PC-3 (cell line): ENCODE measurements around the gene C3orf22. TPM values are rescaled to one million over a fixed set of nuclear protein-coding genes. Genes with fewer than 3 reads are reported as not detected.

Experiments used
- ATAC-seq: fragments of 200-7000 bp; cut with Tn5 transposase; 2 replicates; pipeline ENCODE4 v1.9.1; 2020; ENCODE audit warnings: mild to moderate bottlenecking, moderate library complexity
- BruUV-seq: library from RNA; stranded (reverse); fragments of 400-500 nt; replicated peaks from 2 replicates; lab custom pipeline; 2021; lab: Mats Ljungman, UMichigan
- CTCF ChIA-PET: fragments of 300-600 bp; sonication (Branson Sonifier 250); formaldehyde crosslinking; loops from one replicate; lab custom pipeline; 2022; ENCODE audit warnings: antibody characterized with exemption; lab: Charles Lee
- POLR2A ChIA-PET: fragments of 300-600 bp; sonication (Branson Sonifier 250); formaldehyde crosslinking; loops from one replicate; lab custom pipeline; 2022; ENCODE audit warnings: antibody characterized with exemption; ENCODE audit not compliant: unreplicated experiment; lab: Charles Lee
- DNase-seq: peaks from one replicate; pipeline ENCODE4 v3.0.0-alpha.2; 2015
- H2AFZ ChIP-seq: fragments of 300-600 bp; sonication (generic); 2 replicates; pipeline ENCODE4 v1.6.0; 2016; ENCODE audit warnings: antibody characterized with exemption, low read length
- H3F3A ChIP-seq: fragments of 300-600 bp; sonication (generic); one replicate; pipeline ENCODE4 v1.6.0; 2017; ENCODE audit warnings: antibody characterized with exemption, low read length, control low read depth, mild to moderate bottlenecking; ENCODE audit not compliant: unreplicated experiment
- H3K27ac ChIP-seq: fragments of 300-600 bp; sonication (generic); 2 replicates; pipeline ENCODE4 v1.5.1; 2016; ENCODE audit warnings: mild to moderate bottlenecking, low read length
- H3K27me3 ChIP-seq: fragments of 300-600 bp; sonication (generic); 2 replicates; pipeline ENCODE4 v1.6.1; 2016; ENCODE audit warnings: low read length, mixed read lengths
- H3K36me3 ChIP-seq: fragments of 300-600 bp; sonication (generic); 2 replicates; pipeline ENCODE4 v1.6.1; 2016; ENCODE audit warnings: low read depth, mixed run types, low read length, mixed read lengths
- H3K4me1 ChIP-seq: fragments of 300-600 bp; sonication (generic); 2 replicates; pipeline ENCODE4 v1.5.1; 2016; ENCODE audit warnings: low read length; ENCODE audit not compliant: insufficient read depth
- H3K4me2 ChIP-seq: fragments of 300-600 bp; sonication (generic); 2 replicates; pipeline ENCODE4 v1.6.0; 2016; ENCODE audit warnings: low read length
- H3K4me3 ChIP-seq: fragments of 300-600 bp; sonication (generic); 2 replicates; pipeline ENCODE4 v1.5.1; 2016; ENCODE audit warnings: mild to moderate bottlenecking, low read length, mixed read lengths
- H3K79me2 ChIP-seq: fragments of 300-600 bp; sonication (generic); 2 replicates; pipeline ENCODE4 v1.6.1; 2017; ENCODE audit warnings: low read length, mixed read lengths
- H3K9ac ChIP-seq: fragments of 300-600 bp; sonication (generic); 2 replicates; pipeline ENCODE4 v1.6.0; 2016; ENCODE audit warnings: mild to moderate bottlenecking, low read length
- H3K9me2 ChIP-seq: fragments of 300-600 bp; sonication (generic); replicated peaks from 2 replicates; pipeline ENCODE4 v1.6.1; 2016; ENCODE audit warnings: mixed run types, low read length, mixed read lengths
- H3K9me3 ChIP-seq: fragments of 300-600 bp; sonication (generic); 2 replicates; pipeline ENCODE4 v1.6.1; 2016; ENCODE audit warnings: low read length, mixed read lengths
- H4K20me1 ChIP-seq: fragments of 300-600 bp; sonication (generic); 2 replicates; pipeline ENCODE4 v1.6.1; 2016; ENCODE audit warnings: low read length, mixed read lengths
- EZH2 ChIP-seq: fragments of 300-600 bp; sonication (generic); IDR thresholded peaks from one replicate; pipeline ENCODE4 v1.6.1; 2017; ENCODE audit warnings: antibody characterized with exemption, mild to moderate bottlenecking, low read length; ENCODE audit not compliant: unreplicated experiment
- EZH2phosphoT487 ChIP-seq: fragments of 300-600 bp; sonication (generic); IDR thresholded peaks from 2 replicates; pipeline ENCODE4 v1.6.1; 2018; ENCODE audit warnings: mild to moderate bottlenecking, antibody characterized with exemption, low read length, borderline replicate concordance
- intact Hi-C: fragments of 100-400 bp; cut with micrococcal nuclease; formaldehyde crosslinking; loops from 2 replicates; pipeline ENCODE4 v1.9.0; 2023
- total RNA-seq: library from RNA; depleted of rRNA; stranded (reverse); fragments of >200 nt; gene quantifications from 2 replicates; pipeline ENCODE4 v1.2.3, GENCODE V29; 2014
- TF ChIP-seq, protein P1 (sequence below): fragments of 300-600 bp; sonication (generic); conservative IDR thresholded peaks from 2 replicates; pipeline ENCODE4 v1.5.1; 2017; ENCODE audit warnings: antibody characterized with exemption, low read depth, mild to moderate bottlenecking, low read length

C3orf22 gene
- total RNA-seq, 1 experiment from 2014 or later, result not detected

DNA sequence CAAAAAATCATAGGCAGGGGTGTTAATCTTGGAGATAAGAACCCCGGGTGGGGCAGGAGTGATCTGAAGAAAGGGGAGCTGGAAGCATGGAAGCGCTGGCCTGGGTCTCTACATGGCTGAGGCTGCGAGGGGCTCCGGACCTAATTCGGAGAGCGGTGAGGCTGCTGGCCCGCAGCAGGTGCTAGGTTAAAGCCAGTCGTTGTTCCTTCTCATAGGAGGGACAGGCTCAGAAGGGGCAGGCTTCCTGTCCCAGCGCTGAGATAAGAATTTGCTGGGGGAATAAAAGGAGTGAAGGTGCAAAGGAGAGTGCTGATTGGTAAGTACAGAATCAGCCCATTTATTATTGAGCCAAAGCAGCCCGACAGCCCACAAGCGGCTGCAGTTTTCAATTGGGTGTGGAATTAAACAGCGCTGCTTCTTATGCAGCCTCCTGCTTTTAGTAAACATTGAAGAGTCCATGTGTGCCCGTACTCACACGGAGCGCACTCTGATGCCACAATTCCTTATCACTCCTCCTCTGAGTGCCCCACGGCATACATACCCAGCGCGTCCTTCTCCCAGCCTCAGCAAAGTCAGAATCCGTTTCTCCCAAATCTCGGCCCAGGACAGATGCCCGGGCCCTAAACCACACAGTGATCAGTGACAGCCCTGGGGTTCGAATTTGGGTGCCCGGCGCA lies 17.6 kb downstream of the C3orf22 start:
- no peaks in the 10 kb centered on the region for H3K9me3 ChIP-seq
- ChIA-PET POLR2A (no interaction called here), CTCF (no interaction called here)
- H3K27me3 ChIP-seq, result peaks cover 3% of the 10 kb centered on the region; the same call in 1 of the 2 replicates
- TF ChIP-seq EZH2phosphoT487 (no peak), EZH2 (no peak)
- TF ChIP-seq, protein P1, sequence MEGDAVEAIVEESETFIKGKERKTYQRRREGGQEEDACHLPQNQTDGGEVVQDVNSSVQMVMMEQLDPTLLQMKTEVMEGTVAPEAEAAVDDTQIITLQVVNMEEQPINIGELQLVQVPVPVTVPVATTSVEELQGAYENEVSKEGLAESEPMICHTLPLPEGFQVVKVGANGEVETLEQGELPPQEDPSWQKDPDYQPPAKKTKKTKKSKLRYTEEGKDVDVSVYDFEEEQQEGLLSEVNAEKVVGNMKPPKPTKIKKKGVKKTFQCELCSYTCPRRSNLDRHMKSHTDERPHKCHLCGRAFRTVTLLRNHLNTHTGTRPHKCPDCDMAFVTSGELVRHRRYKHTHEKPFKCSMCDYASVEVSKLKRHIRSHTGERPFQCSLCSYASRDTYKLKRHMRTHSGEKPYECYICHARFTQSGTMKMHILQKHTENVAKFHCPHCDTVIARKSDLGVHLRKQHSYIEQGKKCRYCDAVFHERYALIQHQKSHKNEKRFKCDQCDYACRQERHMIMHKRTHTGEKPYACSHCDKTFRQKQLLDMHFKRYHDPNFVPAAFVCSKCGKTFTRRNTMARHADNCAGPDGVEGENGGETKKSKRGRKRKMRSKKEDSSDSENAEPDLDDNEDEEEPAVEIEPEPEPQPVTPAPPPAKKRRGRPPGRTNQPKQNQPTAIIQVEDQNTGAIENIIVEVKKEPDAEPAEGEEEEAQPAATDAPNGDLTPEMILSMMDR, result no peak
- intact Hi-C loops, result no loop called here
- no peaks in the 10 kb centered on the region for H3F3A ChIP-seq
- DNase-seq, result no peak
- H3K27ac ChIP-seq, result no peak overlapping the region
- no TSS peak for BruUV-seq
- H3K36me3 ChIP-seq, result no peaks in the 10 kb centered on the region
- H3K9me2 ChIP-seq, result no peaks in the 10 kb centered on the region
- no peaks in the 10 kb centered on the region for H3K79me2 ChIP-seq
- peak overlapping the region; percentile 58 for H3K4me2 ChIP-seq
- H4K20me1 ChIP-seq, result no peaks in the 10 kb centered on the region
- peaks cover 14% of the 10 kb centered on the region for H3K4me1 ChIP-seq
- ATAC-seq, result peak; percentile 39; the same call in 1 of the 2 replicates
- peak overlapping the region; percentile 12; the same call in 1 of the 2 replicates for H2AFZ ChIP-seq
- H3K4me3 ChIP-seq, result no peak overlapping the region
- peak overlapping the region; percentile 8; the same call in 1 of the 2 replicates for H3K9ac ChIP-seq

DNA sequence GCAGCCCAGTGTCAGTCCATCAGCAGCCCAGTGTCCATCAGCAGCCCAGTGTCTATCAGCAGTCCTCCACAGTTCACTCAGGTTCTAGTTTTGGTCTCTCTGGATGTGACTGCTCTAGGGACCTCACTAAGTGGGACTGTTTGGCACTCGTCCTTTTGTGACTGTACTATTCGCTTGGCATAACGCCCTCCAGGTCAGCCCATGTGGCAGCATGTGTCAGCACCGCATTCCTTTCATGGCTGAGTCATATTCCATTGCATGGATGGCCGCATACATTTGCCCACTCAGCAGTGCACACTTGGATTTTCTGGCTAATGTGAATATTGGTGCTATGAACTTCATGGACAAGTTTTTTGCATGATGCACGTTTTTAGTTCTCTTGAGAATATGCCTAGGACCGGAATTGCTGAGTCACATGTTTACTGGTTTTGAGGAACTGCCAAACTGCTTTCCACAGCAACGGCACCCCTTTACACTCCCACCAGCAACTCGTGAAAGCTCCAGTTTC lies 18.3 kb downstream of the C3orf22 start:
- peak; percentile 89 for ATAC-seq
- Histone ChIP-seq H3K36me3 (no peaks in the 10 kb centered on the region), H3K27me3 (peaks cover 10% of the 10 kb centered on the region), H3K9me3 (no peaks in the 10 kb centered on the region), H3F3A (no peaks in the 10 kb centered on the region), H3K4me1 (peaks cover 14% of the 10 kb centered on the region), H3K4me2 (peak overlapping the region; percentile 58), H3K9ac (0 out of 2 replicates have a peak overlapping the region, but pooled peaks have one; percentile 8), H3K9me2 (no peaks in the 10 kb centered on the region), H4K20me1 (no peaks in the 10 kb centered on the region), H3K4me3 (no peak overlapping the region), H3K79me2 (no peaks in the 10 kb centered on the region), H3K27ac (no peak overlapping the region), H2AFZ (no peak overlapping the region; the same call in 1 of the 2 replicates)
- ChIA-PET POLR2A (no interaction called here), CTCF (no interaction called here)
- no TSS peak for BruUV-seq
- peak; percentile 91 for DNase-seq
- TF ChIP-seq, protein P1, result no peak
- TF ChIP-seq EZH2 (no peak), EZH2phosphoT487 (no peak)
- intact Hi-C loops, result no loop called here
